OCI-LY3 (cell line): ENCODE measurements around the gene ZFYVE9.

Experiments used
- H2AFZ ChIP-seq: fragments of 200-600, 300-600 bp; shearing (Covaris generic); 2 replicates; pipeline ENCODE4 v1.6.0; 2014; ENCODE audit warnings: antibody characterized with exemption, low read depth, low read length
- H3K27ac ChIP-seq: fragments of 200-600, 300-600 bp; sonication (generic); 2 replicates; pipeline ENCODE4 v1.5.1; 2014; ENCODE audit warnings: mild to moderate bottlenecking, low read length, moderate library complexity, mixed read lengths
- H3K27me3 ChIP-seq: fragments of 200-600, 300-600 bp; sonication (generic); 2 replicates; pipeline ENCODE4 v1.6.1; 2014; ENCODE audit warnings: low read depth, low read length, mixed read lengths
- H3K36me3 ChIP-seq: fragments of 200-600, 300-600 bp; sonication (generic); replicated peaks from 2 replicates; pipeline ENCODE3; 2014; ENCODE audit warnings: low read depth, low read length, mixed read lengths
- H3K4me1 ChIP-seq: fragments of 300-600, 200-600 bp; sonication (generic); 2 replicates; pipeline ENCODE4 v1.6.1; 2014; ENCODE audit warnings: low read length, mixed read lengths
- H3K4me2 ChIP-seq: fragments of 200-600, 300-600 bp; sonication (generic); 2 replicates; pipeline ENCODE4 v1.6.1; 2014; ENCODE audit warnings: low read length, mixed read lengths
- H3K4me3 ChIP-seq: fragments of 300-600, 200-600 bp; sonication (generic); 2 replicates; pipeline ENCODE4 v1.5.1; 2014; ENCODE audit warnings: antibody characterized with exemption, mild to moderate bottlenecking, low read length, moderate library complexity
- H3K79me2 ChIP-seq: fragments of 300-600, 200-600 bp; shearing (Covaris generic); 2 replicates; pipeline ENCODE4 v1.6.1; 2014; ENCODE audit warnings: mild to moderate bottlenecking, low read length, mixed read lengths
- H3K9ac ChIP-seq: fragments of 300-600, 200-600 bp; shearing (Covaris generic); 2 replicates; pipeline ENCODE4 v1.6.0; 2014; ENCODE audit warnings: mild to moderate bottlenecking, low read length, moderate library complexity
- H3K9me3 ChIP-seq: fragments of 200-600, 300-600 bp; shearing (Covaris generic); 2 replicates; pipeline ENCODE4 v1.6.1; 2014; ENCODE audit warnings: low read length, mixed read lengths; ENCODE audit not compliant: insufficient read depth
- H4K20me1 ChIP-seq: fragments of 200-600, 300-600 bp; sonication (generic); 2 replicates; pipeline ENCODE4 v1.6.1; 2016; ENCODE audit warnings: low read length, mixed read lengths; ENCODE audit not compliant: insufficient read depth
- EZH2phosphoT487 ChIP-seq: fragments of 200-600 bp; shearing (Covaris generic); IDR thresholded peaks from 2 replicates; pipeline ENCODE4 v1.6.1; 2018; ENCODE audit warnings: antibody characterized with exemption, mixed run types, low read depth
- TF ChIP-seq, protein P1 (sequence below): fragments of 200-600, 300-600 bp; sonication (generic); IDR thresholded peaks from 2 replicates; pipeline ENCODE4 v1.5.1; 2014; ENCODE audit warnings: antibody characterized with exemption, low read length, low read depth

Gene ZFYVE9

DNA sequence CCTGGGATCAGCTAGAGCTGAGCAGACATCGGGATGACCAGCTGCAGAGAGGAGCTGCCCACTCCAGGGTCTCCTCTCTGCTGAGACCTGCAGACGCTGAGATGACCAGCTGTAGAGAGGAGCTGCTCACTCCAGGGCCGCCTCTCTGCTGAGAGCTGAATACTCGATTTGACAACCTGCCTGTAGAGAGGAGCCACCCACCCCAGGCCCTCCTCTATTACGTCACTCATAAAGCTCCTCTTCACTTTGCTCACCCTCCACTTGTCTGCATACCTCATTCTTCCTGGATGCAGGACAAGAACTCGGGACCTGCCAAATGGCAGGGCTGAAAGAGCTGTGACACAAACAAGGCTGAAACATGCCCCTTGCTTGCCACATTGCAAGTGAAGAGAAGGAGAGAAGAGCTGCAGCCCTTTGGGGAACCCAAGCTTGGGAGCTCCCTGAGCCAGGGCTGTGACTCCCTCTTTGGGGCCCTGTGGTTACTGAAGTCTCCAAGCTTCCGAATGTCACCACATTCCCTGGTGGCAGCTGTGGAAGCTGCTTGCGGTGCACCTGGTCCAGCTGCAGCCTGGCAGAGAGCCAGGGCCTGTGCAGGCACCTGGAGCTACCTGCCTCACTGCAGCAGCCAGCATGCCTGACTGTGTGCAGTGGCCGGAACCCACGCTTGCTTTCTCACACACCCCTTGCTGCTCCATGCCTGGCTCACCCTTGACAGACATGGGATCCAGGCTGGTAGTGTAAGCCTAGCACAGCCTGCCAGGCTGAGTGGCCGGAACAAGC is 164.5 kb downstream of the ZFYVE9 start:
- Histone ChIP-seq H4K20me1 (no peaks in the 10 kb centered on the region), H3K4me3 (no peak overlapping the region), H3K27ac (no peak overlapping the region), H2AFZ (no peak overlapping the region), H3K4me1 (peaks cover 10% of the 10 kb centered on the region), H3K4me2 (no peak overlapping the region), H3K9me3 (no peaks in the 10 kb centered on the region), H3K36me3 (no peaks in the 10 kb centered on the region), H3K79me2 (no peaks in the 10 kb centered on the region), H3K9ac (no peak overlapping the region), H3K27me3 (no peaks in the 10 kb centered on the region)
- no peak for TF ChIP-seq EZH2phosphoT487
- TF ChIP-seq, protein P1, sequence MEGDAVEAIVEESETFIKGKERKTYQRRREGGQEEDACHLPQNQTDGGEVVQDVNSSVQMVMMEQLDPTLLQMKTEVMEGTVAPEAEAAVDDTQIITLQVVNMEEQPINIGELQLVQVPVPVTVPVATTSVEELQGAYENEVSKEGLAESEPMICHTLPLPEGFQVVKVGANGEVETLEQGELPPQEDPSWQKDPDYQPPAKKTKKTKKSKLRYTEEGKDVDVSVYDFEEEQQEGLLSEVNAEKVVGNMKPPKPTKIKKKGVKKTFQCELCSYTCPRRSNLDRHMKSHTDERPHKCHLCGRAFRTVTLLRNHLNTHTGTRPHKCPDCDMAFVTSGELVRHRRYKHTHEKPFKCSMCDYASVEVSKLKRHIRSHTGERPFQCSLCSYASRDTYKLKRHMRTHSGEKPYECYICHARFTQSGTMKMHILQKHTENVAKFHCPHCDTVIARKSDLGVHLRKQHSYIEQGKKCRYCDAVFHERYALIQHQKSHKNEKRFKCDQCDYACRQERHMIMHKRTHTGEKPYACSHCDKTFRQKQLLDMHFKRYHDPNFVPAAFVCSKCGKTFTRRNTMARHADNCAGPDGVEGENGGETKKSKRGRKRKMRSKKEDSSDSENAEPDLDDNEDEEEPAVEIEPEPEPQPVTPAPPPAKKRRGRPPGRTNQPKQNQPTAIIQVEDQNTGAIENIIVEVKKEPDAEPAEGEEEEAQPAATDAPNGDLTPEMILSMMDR, result no peak

DNA sequence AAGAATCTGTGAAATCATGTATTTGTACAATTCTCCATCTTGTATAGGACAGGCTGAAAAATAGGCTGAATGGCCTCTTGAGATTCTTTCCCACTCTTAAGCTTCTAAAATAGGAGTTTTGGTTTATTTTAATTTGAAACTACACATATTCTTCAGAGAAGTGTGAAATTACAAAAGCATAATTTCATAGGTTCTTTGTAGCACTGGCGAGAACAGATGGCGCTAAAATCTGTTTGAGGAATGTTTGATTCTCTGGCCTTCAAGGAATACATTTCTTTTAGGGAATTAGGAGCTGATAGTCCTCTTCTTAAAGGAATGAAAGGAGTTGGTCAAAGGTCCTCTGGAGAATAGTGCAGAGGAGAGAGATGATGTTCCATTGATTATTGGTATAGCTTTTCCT is 179.2 kb downstream of the ZFYVE9 start:
- Histone ChIP-seq H3K27me3 (no peaks in the 10 kb centered on the region), H2AFZ (no peak overlapping the region), H3K9ac (no peak overlapping the region), H3K4me2 (no peak overlapping the region), H3K27ac (no peak overlapping the region), H3K4me3 (no peak overlapping the region), H3K4me1 (peaks cover 13% of the 10 kb centered on the region), H4K20me1 (no peaks in the 10 kb centered on the region), H3K79me2 (no peaks in the 10 kb centered on the region), H3K36me3 (no peaks in the 10 kb centered on the region), H3K9me3 (no peaks in the 10 kb centered on the region)
- TF ChIP-seq, protein P1, result no peak
- no peak for TF ChIP-seq EZH2phosphoT487

DNA sequence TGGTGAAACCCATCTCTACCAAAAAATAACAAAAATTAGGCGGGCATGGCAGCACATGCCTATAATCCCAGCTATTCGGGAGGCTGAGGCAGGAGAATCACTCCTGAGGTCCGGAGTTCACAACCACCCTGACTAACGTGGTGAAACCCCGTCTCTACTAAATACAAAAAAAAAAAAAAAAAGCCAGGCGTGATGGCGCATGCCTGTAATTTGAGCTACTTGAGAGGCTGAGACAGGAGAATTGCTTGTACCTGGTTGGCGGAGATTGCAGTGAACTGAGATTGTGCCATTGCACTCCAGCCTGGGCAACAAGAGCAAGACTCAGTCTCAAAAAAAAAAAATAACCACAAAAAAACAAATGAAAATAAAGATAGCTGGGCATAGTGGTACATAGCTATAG is 181.8 kb downstream of the ZFYVE9 start:
- H3K4me3 ChIP-seq, result no peak overlapping the region
- no peak overlapping the region for H3K9ac ChIP-seq
- H4K20me1 ChIP-seq, result no peaks in the 10 kb centered on the region
- no peak overlapping the region for H3K4me2 ChIP-seq
- H3K36me3 ChIP-seq, result no peaks in the 10 kb centered on the region
- TF ChIP-seq, protein P1, result no peak
- TF ChIP-seq EZH2phosphoT487, result no peak
- no peaks in the 10 kb centered on the region for H3K79me2 ChIP-seq
- no peak overlapping the region for H3K27ac ChIP-seq
- H3K9me3 ChIP-seq, result no peaks in the 10 kb centered on the region
- H2AFZ ChIP-seq, result no peak overlapping the region
- H3K4me1 ChIP-seq, result no peaks in the 10 kb centered on the region
- no peaks in the 10 kb centered on the region for H3K27me3 ChIP-seq

DNA sequence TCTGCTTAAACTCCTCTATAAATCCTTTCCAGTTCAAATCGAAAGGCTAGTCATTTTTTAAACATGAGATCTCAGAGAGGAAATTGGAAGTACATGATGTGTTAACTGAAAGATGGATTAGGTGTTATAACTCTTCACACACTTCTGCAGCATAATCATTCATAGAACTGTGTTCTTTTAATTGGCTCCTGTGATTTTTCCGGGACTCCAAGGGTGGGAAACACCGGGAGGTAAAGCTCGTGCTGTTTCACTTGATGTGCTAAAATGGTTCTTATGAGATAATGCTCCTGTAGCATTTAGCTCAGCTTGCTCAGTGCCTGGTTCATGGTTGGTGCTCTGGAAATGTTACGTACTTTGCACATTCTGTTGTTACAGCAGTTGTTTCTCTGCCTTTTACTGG is 183.9 kb downstream of the ZFYVE9 start:
- H3K27me3 ChIP-seq, result no peaks in the 10 kb centered on the region
- H3K36me3 ChIP-seq, result no peaks in the 10 kb centered on the region
- no peaks in the 10 kb centered on the region for H3K4me1 ChIP-seq
- H3K9ac ChIP-seq, result no peak overlapping the region
- TF ChIP-seq, protein P1, result no peak
- no peak for TF ChIP-seq EZH2phosphoT487
- no peaks in the 10 kb centered on the region for H3K9me3 ChIP-seq
- H3K27ac ChIP-seq, result no peak overlapping the region
- no peak overlapping the region for H3K4me2 ChIP-seq
- no peak overlapping the region for H3K4me3 ChIP-seq
- H2AFZ ChIP-seq, result no peak overlapping the region
- H3K79me2 ChIP-seq, result no peaks in the 10 kb centered on the region
- H4K20me1 ChIP-seq, result no peaks in the 10 kb centered on the region
